ENCODE data around the gene SLC29A3. TPM values are rescaled to one million over a fixed set of nuclear protein-coding genes. Genes with fewer than 3 reads are reported as not detected.

The SLC29A3 gene
- total RNA-seq, 1 experiment from 2014 or later, result 5.9 TPM

DNA sequence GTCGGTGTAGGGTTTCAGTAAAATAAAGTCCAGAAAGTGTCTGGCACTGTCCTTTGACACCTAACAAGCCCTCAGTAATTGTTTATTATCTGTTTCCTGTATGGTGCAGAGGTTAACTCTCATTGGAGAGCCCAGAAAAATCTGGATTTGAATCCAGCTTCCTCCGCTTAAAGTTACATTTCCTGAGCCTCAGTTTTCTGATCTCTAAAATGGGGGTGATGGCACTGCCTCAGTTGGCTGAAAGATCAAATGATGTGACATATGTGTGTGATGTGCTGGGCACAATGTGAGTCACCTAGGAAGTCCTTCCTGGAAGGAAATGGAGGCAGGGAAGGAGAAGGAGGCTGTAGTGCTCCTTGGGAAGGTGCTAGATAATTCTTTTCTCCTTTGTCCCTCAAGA is 63.0 kb downstream of the SLC29A3 start:
- Histone ChIP-seq H3K27ac (ENCODE audit: low read depth, low read length) (no peak overlapping the region), H3K9ac (ENCODE audit: low read length) (no peak overlapping the region), H3K9me2 (ENCODE audit: insufficient read depth) (no peaks in the 10 kb centered on the region), H3K4me2 (ENCODE audit: low read length) (no peak overlapping the region), H2AFZ (ENCODE audit: low read depth, low read length, poor library complexity, severe bottlenecking) (no peak overlapping the region), H3K79me2 (ENCODE audit: insufficient read depth, low read length) (no peaks in the 10 kb centered on the region), H3K9me3 (ENCODE audit: control insufficient read depth in 1 of 2, insufficient read depth in 1 of 2, low read depth in 1 of 2, low read length in 2 of 2) (no peaks in the 10 kb centered on the region), H3K4me1 (ENCODE audit: control insufficient read depth in 1 of 2, insufficient read depth in 2 of 2, low read length in 2 of 2) (peaks cover 6 to 11% of the 10 kb centered on the region in 2 experiments; a peak in 3 of 4 replicates), H3K36me3 (ENCODE audit: control insufficient read depth in 1 of 2, insufficient read depth in 2 of 2, low read length in 2 of 2) (no peaks in the 10 kb centered on the region), H3K4me3 (replicated peaks in 1 of 2; ENCODE audit: low read depth in 1 of 2, low read length in 2 of 2) (no peak overlapping the region), H4K20me1 (ENCODE audit: insufficient read depth) (no peaks in the 10 kb centered on the region), H3K27me3 (ENCODE audit: insufficient read depth, low read length) (no peaks in the 10 kb centered on the region)
- CTCF ChIA-PET, result interaction anchor here (0.7 to 1.6 kb wide), 4 partner anchors 63 to 189 kb away, joined by 3 to 6 read pairs (median 3); partner anchors contain the start of gene SLC29A3
- BruUV-seq (replicated peaks), result no TSS peak
- no peak for TF ChIP-seq SIN3A (IDR thresholded peaks at IDR 0.05; ENCODE audit: low read depth)
- no peak for TF ChIP-seq CBX3 (IDR thresholded peaks at IDR 0.05; ENCODE audit: low read depth)
- TF ChIP-seq CEBPB (IDR thresholded peaks at IDR 0.05; ENCODE audit: low read depth), result no peak
- TF ChIP-seq EZH2phosphoT487 (IDR thresholded peaks at IDR 0.05; ENCODE audit: borderline replicate concordance), result no peak
- no peak for TF ChIP-seq TCF7L2 (IDR thresholded peaks at IDR 0.05; ENCODE audit: borderline replicate concordance, extremely low read depth, insufficient read depth, insufficient read length)
- TF ChIP-seq ELF1 (IDR thresholded peaks at IDR 0.05; ENCODE audit: borderline replicate concordance, low read depth), result no peak
- no peak for TF ChIP-seq YY1 (IDR thresholded peaks at IDR 0.05; ENCODE audit: extremely low read depth, insufficient replicate concordance, low read depth, low read length)
- no peak for TF ChIP-seq ZNF274 (IDR thresholded peaks at IDR 0.05; ENCODE audit: low read depth, low read length)
- TF ChIP-seq, protein P1, sequence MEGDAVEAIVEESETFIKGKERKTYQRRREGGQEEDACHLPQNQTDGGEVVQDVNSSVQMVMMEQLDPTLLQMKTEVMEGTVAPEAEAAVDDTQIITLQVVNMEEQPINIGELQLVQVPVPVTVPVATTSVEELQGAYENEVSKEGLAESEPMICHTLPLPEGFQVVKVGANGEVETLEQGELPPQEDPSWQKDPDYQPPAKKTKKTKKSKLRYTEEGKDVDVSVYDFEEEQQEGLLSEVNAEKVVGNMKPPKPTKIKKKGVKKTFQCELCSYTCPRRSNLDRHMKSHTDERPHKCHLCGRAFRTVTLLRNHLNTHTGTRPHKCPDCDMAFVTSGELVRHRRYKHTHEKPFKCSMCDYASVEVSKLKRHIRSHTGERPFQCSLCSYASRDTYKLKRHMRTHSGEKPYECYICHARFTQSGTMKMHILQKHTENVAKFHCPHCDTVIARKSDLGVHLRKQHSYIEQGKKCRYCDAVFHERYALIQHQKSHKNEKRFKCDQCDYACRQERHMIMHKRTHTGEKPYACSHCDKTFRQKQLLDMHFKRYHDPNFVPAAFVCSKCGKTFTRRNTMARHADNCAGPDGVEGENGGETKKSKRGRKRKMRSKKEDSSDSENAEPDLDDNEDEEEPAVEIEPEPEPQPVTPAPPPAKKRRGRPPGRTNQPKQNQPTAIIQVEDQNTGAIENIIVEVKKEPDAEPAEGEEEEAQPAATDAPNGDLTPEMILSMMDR (IDR thresholded peaks at IDR 0.05 in 2 of 3, conservative IDR thresholded peaks at IDR 0.05 in 1 of 3; ENCODE audit: borderline replicate concordance in 1 of 3, insufficient read depth in 1 of 3, low read depth in 2 of 3, low read length in 2 of 3), result no peak
- TF ChIP-seq, protein P2, sequence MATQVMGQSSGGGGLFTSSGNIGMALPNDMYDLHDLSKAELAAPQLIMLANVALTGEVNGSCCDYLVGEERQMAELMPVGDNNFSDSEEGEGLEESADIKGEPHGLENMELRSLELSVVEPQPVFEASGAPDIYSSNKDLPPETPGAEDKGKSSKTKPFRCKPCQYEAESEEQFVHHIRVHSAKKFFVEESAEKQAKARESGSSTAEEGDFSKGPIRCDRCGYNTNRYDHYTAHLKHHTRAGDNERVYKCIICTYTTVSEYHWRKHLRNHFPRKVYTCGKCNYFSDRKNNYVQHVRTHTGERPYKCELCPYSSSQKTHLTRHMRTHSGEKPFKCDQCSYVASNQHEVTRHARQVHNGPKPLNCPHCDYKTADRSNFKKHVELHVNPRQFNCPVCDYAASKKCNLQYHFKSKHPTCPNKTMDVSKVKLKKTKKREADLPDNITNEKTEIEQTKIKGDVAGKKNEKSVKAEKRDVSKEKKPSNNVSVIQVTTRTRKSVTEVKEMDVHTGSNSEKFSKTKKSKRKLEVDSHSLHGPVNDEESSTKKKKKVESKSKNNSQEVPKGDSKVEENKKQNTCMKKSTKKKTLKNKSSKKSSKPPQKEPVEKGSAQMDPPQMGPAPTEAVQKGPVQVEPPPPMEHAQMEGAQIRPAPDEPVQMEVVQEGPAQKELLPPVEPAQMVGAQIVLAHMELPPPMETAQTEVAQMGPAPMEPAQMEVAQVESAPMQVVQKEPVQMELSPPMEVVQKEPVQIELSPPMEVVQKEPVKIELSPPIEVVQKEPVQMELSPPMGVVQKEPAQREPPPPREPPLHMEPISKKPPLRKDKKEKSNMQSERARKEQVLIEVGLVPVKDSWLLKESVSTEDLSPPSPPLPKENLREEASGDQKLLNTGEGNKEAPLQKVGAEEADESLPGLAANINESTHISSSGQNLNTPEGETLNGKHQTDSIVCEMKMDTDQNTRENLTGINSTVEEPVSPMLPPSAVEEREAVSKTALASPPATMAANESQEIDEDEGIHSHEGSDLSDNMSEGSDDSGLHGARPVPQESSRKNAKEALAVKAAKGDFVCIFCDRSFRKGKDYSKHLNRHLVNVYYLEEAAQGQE (IDR thresholded peaks at IDR 0.05; ENCODE audit: low read depth), result no peak
- TF ChIP-seq FOSL1 (IDR thresholded peaks at IDR 0.05; ENCODE audit: low read depth), result no peak
- no peak for TF ChIP-seq SRF (IDR thresholded peaks at IDR 0.05; ENCODE audit: low read depth)
- TF ChIP-seq RAD21 (IDR thresholded peaks at IDR 0.05; ENCODE audit: low read depth), result no peak
- TF ChIP-seq, protein P3, sequence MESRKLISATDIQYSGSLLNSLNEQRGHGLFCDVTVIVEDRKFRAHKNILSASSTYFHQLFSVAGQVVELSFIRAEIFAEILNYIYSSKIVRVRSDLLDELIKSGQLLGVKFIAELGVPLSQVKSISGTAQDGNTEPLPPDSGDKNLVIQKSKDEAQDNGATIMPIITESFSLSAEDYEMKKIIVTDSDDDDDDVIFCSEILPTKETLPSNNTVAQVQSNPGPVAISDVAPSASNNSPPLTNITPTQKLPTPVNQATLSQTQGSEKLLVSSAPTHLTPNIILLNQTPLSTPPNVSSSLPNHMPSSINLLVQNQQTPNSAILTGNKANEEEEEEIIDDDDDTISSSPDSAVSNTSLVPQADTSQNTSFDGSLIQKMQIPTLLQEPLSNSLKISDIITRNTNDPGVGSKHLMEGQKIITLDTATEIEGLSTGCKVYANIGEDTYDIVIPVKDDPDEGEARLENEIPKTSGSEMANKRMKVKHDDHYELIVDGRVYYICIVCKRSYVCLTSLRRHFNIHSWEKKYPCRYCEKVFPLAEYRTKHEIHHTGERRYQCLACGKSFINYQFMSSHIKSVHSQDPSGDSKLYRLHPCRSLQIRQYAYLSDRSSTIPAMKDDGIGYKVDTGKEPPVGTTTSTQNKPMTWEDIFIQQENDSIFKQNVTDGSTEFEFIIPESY (IDR thresholded peaks at IDR 0.05; ENCODE audit: extremely low read depth, insufficient replicate concordance, low read length), result no peak
- TF ChIP-seq POLR2A (IDR thresholded peaks at IDR 0.05; ENCODE audit: borderline replicate concordance, extremely low read depth, insufficient read depth, insufficient read length), result no peak
- no peak for TF ChIP-seq ZFX (IDR thresholded peaks at IDR 0.05)
- TF ChIP-seq ATF3 (IDR thresholded peaks at IDR 0.05), result no peak
- TF ChIP-seq MAX (IDR thresholded peaks at IDR 0.05), result no peak
- TF ChIP-seq SP1 (IDR thresholded peaks at IDR 0.05; ENCODE audit: low read depth), result no peak
- intact Hi-C loops (cut with micrococcal nuclease), result loop anchor here (5.0 kb wide), 3 partner anchors 240 to 515 kb away; no protein-coding TSS in a partner anchor
- ATAC-seq (no peak), DNase-seq (ENCODE audit: low read depth, low spot score) (no peak)
- RAD21 ChIA-PET (ENCODE audit: low non-redundant PET in 1 of 2, low total read pairs in 2 of 2, uncharacterized antibody in 2 of 2, unreplicated experiment in 2 of 2), result no interaction called here
- POLR2A ChIA-PET, result no interaction called here
